ENCODE measurements around the gene BRICD5.

Gene BRICD5

GRCh38 chr16:2166263-2167067, 44.2 kb downstream of the BRICD5 start:
- no peak for DNase-seq (ENCODE audit: low read depth in 2 of 2, low spot score in 1 of 2)

GRCh38 chr16:2165861-2166260, 44.8 kb downstream of the BRICD5 start:
- DNase-seq (ENCODE audit: low read depth in 2 of 2, low spot score in 1 of 2), result no peak

- DNase-seq (ENCODE audit: low read depth in 2 of 2, low spot score in 1 of 2), result no peak
Measured at GRCh38 chr16:2163211-2163881, 47.3 kb downstream of the BRICD5 start.

- no peak for DNase-seq (ENCODE audit: low read depth in 2 of 2, low spot score in 1 of 2)
Measured at GRCh38 chr16:2162676-2163118, 48.0 kb downstream of the BRICD5 start.

GRCh38 chr16:2161911-2162310, 48.8 kb downstream of the BRICD5 start:
- DNase-seq (ENCODE audit: low read depth in 2 of 2, low spot score in 1 of 2), result no peak

- DNase-seq (ENCODE audit: low read depth in 2 of 2, low spot score in 1 of 2), result no peak
Measured at GRCh38 chr16:2160915-2161551, 49.6 kb downstream of the BRICD5 start.
